Spleen (tissue), 7 donors: Measurements from ENCODE around the gene PPP1R9A.

ENCODE experiments used
- POLR2A ChIP-seq, 3 donors: fragments of 450-650 bp; IDR thresholded peaks; one replicate each; pipeline ENCODE4 v1.5.1; 2017; ENCODE audit warnings: antibody characterized with exemption in 3 of 3, mild to moderate bottlenecking in 1 of 3
- POLR2AphosphoS5 ChIP-seq, 3 donors: sonication (generic); formaldehyde crosslinking; IDR thresholded peaks; one replicate each; pipeline ENCODE4 v1.5.1; 2017; ENCODE audit warnings: antibody characterized with exemption in 3 of 3
- TF ChIP-seq, protein P1 (sequence below), 11 experiments: fragments of 200-600 bp in 7 of 11; fragments of 450-650 bp in 4 of 11; sonication (generic) in 4 of 11; IDR thresholded peaks in 8 of 11; conservative IDR thresholded peaks in 3 of 11; 1 replicate in 7 of 11; 2 replicates in 4 of 11; pipeline versions ENCODE4 v1.4.0 to v1.8.0; 2016 to 2021; ENCODE audit warnings: antibody characterized with exemption in 11 of 11, inconsistent platforms in 4 of 11, mild to moderate bottlenecking in 1 of 11
- donor health status: DM: no; HTN: no; CAD: no; lungs with moderate emphysema.
- donor health status: DM: no; HTN: no; CAD: no.
- donor health status: DM: no; HTN: no; CAD: no.

DNA sequence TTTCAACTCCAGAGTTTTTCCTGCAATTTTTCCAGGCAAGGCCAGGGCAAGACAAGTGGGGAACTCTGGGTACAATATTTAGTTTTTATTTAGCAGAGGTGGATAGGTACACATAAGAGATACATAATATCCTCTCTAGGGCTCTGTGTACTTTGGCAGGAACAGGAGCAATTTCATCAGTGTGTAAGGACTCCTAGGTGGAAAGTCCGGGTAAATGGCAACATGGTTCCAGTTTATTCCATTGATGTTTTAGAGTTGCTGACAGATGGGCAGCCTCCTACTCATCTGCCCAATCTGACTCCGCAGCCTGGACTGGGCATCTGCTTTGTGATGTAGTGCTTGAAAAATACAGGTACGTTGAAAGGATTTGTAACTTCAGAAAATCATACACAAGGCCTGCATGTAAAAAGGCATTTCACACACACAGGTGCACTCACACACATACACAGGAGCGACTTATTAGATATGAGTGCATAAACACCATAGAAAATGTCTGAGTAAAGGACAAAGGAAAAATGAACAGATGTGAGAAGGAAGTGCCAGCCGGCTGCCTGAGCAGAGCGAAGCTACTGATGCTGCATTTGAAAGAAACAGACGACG lies 411.2 kb downstream of the PPP1R9A start:
- TF ChIP-seq, protein P1, sequence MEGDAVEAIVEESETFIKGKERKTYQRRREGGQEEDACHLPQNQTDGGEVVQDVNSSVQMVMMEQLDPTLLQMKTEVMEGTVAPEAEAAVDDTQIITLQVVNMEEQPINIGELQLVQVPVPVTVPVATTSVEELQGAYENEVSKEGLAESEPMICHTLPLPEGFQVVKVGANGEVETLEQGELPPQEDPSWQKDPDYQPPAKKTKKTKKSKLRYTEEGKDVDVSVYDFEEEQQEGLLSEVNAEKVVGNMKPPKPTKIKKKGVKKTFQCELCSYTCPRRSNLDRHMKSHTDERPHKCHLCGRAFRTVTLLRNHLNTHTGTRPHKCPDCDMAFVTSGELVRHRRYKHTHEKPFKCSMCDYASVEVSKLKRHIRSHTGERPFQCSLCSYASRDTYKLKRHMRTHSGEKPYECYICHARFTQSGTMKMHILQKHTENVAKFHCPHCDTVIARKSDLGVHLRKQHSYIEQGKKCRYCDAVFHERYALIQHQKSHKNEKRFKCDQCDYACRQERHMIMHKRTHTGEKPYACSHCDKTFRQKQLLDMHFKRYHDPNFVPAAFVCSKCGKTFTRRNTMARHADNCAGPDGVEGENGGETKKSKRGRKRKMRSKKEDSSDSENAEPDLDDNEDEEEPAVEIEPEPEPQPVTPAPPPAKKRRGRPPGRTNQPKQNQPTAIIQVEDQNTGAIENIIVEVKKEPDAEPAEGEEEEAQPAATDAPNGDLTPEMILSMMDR (IDR thresholded peaks at IDR 0.05 in 8 of 11, conservative IDR thresholded peaks at IDR 0.05 in 3 of 11) = no peak
- TF ChIP-seq POLR2A (IDR thresholded peaks at IDR 0.05) = no peak
- no peak for TF ChIP-seq POLR2AphosphoS5 (IDR thresholded peaks at IDR 0.05)
